Suprapubic skin (tissue), 4 donors: ENCODE data around the gene MZT1. TPM values are rescaled to one million over a fixed set of nuclear protein-coding genes. Genes with fewer than 3 reads are reported as not detected.

Experiments
- DNase-seq, 2 donors: peaks; one replicate each; pipeline ENCODE4 v3.0.0-alpha.2; 2019; ENCODE audit warnings: low spot score in 2 of 2
- H3K27ac ChIP-seq: fragments of 200-600 bp; sonication (generic); one replicate; pipeline ENCODE4 v1.5.1; 2019
- H3K27me3 ChIP-seq: fragments of 200-600 bp; sonication (generic); one replicate; pipeline ENCODE4 v1.5.1; 2019
- H3K36me3 ChIP-seq: fragments of 200-600 bp; sonication (generic); one replicate; pipeline ENCODE4 v1.5.1; 2019
- H3K4me1 ChIP-seq: fragments of 200-600 bp; sonication (generic); one replicate; pipeline ENCODE4 v1.5.1; 2019
- H3K4me3 ChIP-seq: fragments of 200-600 bp; sonication (generic); one replicate; pipeline ENCODE4 v1.5.1; 2019; ENCODE audit warnings: mild to moderate bottlenecking
- H3K9me3 ChIP-seq: fragments of 200-600 bp; sonication (generic); one replicate; pipeline ENCODE4 v1.5.1; 2019
- EP300 ChIP-seq: sonication (generic); formaldehyde crosslinking; IDR thresholded peaks from one replicate; pipeline ENCODE4 v1.6.1; 2017; ENCODE audit warnings: antibody characterized with exemption
- POLR2A ChIP-seq, 2 donors: fragments of 450-650 bp; IDR thresholded peaks; one replicate each; pipeline ENCODE4 v1.6.1; 2017; ENCODE audit warnings: antibody characterized with exemption in 2 of 2, mild to moderate bottlenecking in 2 of 2, moderate library complexity in 2 of 2
- POLR2AphosphoS5 ChIP-seq, 3 donors: sonication (generic); formaldehyde crosslinking; IDR thresholded peaks; one replicate each; pipeline ENCODE4 v1.6.1; 2017; ENCODE audit warnings: antibody characterized with exemption in 3 of 3
- WGBS: methylation state at CpG from one replicate; pipeline ENCODE4 v1.1.5; 2018; 5-methylcytosine and 5-hydroxymethylcytosine counted together
- total RNA-seq, 4 donors: library from RNA; depleted of rRNA; stranded (reverse); fragments of >200 nt; gene quantifications; one replicate each; pipeline ENCODE4 v1.1.0, GENCODE V29; 2016
- TF ChIP-seq, protein P1 (sequence below), 2 donors: fragments of 200-600 bp in 1 of 2; fragments of 450-650 bp in 1 of 2; sonication (generic) in 1 of 2; IDR thresholded peaks; one replicate each; pipeline ENCODE4 v1.5.1; 2016 to 2019; ENCODE audit warnings: antibody characterized with exemption in 2 of 2, mild to moderate bottlenecking in 1 of 2, moderate library complexity in 1 of 2

Gene MZT1, protein sequence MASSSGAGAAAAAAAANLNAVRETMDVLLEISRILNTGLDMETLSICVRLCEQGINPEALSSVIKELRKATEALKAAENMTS
- total RNA-seq, result 1 to 10 TPM; 5.3 to 7.6 (median 5.4) TPM

DNA sequence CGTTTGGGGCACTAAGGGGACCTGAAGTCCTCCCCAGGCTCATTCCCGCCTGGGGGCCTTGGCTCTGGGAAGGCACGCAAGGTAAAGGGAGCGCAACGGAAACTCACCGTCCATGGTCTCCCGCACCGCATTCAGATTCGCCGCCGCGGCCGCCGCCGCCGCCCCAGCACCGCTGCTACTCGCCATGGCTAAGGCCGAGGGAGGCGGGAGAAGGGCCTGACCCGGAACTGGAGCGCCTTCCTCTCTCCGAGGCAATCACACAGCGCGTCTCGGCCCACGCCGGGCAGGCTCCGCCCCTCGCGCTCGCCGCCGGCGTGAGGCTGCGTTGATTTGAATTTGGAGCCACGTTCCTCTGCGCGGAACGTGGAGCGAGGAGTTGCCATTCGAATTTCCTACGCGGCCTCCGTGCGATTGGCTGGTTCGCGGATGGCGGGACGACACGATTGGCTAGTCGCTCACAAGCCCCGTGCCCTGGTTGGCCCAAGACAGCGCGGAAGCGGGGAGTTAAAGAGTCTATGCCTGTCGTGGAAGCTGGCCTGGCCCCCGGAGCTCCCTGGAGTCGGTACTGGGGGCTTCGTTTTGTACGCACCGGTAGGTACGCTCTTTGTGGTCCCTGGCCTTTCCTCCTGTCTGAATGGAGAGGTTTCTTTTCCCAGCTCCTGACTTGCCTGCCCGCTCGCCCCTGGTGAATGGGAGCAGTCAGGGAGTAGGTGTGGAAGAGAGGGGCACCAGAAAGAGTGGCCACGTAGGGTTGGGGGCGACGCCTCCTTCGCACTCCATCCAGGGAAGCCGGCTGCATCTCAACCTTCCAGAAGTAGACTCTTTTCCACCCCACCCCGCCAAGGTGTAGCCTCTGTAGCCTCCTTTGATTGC is at the start of gene MZT1, which contains the start of gene BORA:
Gene MZT1, minus strand, starts transcription at position 213 of the 873 bp plus-strand sequence. Its CDS starts 27 bp downstream, at position 186.
Gene BORA, plus strand, starts transcription at position 507 of the 873 bp plus-strand sequence. CDS start 1,018 bp downstream, outside the sequence.
- H3K9me3 ChIP-seq, result no peaks in the 10 kb centered on the region
- 0% methylated on average over 29 of the region's 71 CpGs for WGBS
- no peaks in the 10 kb centered on the region for H3K36me3 ChIP-seq
- H3K27me3 ChIP-seq, result no peaks in the 10 kb centered on the region
- H3K4me3 ChIP-seq, result peak within 1 kb of the TSS; percentile 75
- peak within 1 kb of the TSS; percentile 49 for H3K27ac ChIP-seq
- TF ChIP-seq, protein P1, sequence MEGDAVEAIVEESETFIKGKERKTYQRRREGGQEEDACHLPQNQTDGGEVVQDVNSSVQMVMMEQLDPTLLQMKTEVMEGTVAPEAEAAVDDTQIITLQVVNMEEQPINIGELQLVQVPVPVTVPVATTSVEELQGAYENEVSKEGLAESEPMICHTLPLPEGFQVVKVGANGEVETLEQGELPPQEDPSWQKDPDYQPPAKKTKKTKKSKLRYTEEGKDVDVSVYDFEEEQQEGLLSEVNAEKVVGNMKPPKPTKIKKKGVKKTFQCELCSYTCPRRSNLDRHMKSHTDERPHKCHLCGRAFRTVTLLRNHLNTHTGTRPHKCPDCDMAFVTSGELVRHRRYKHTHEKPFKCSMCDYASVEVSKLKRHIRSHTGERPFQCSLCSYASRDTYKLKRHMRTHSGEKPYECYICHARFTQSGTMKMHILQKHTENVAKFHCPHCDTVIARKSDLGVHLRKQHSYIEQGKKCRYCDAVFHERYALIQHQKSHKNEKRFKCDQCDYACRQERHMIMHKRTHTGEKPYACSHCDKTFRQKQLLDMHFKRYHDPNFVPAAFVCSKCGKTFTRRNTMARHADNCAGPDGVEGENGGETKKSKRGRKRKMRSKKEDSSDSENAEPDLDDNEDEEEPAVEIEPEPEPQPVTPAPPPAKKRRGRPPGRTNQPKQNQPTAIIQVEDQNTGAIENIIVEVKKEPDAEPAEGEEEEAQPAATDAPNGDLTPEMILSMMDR (IDR thresholded peaks at IDR 0.05), result no peak
- TF ChIP-seq EP300 (no peak), POLR2A (IDR thresholded peaks at IDR 0.05) (peak in 1 of 2 donors; percentile 5), POLR2AphosphoS5 (IDR thresholded peaks at IDR 0.05) (peak in 1 of 3 donors; percentile 12)
- DNase-seq, result peak; percentile 97 to 98
- H3K4me1 ChIP-seq, result peaks cover 32% of the 10 kb centered on the region

DNA sequence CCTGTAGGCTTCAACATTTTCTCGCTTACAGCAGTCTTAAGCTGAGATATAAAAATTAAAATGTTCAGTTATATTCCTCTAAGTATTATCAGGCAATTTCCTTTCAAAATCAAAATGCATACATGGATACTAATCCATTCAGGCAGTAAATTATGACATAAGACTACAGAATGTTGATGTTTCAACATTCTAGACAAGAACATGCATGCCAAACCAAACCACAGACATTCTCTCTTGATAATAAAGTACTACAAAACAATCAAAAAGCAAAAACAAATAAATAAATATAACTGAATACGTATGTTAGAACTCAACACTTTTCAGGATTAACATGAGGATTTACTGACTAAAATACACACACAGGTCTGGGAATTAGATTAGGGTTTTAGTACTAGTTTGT is 46.6 kb upstream of the MZT1 start:
- H3K9me3 ChIP-seq, result no peaks in the 10 kb centered on the region
- H3K27me3 ChIP-seq, result no peaks in the 10 kb centered on the region
- 89% methylated on average over 2 of the region's 2 CpGs for WGBS
- TF ChIP-seq POLR2A (IDR thresholded peaks at IDR 0.05), result no peak
- TF ChIP-seq POLR2AphosphoS5 (IDR thresholded peaks at IDR 0.05), result no peak
- TF ChIP-seq, protein P1 (IDR thresholded peaks at IDR 0.05), result no peak
- TF ChIP-seq EP300, result no peak
- no peak overlapping the region for H3K4me3 ChIP-seq
- H3K36me3 ChIP-seq, result peaks cover 86% of the 10 kb centered on the region
- H3K4me1 ChIP-seq, result peaks cover 3% of the 10 kb centered on the region
- DNase-seq, result no peak
- no peak overlapping the region for H3K27ac ChIP-seq

DNA sequence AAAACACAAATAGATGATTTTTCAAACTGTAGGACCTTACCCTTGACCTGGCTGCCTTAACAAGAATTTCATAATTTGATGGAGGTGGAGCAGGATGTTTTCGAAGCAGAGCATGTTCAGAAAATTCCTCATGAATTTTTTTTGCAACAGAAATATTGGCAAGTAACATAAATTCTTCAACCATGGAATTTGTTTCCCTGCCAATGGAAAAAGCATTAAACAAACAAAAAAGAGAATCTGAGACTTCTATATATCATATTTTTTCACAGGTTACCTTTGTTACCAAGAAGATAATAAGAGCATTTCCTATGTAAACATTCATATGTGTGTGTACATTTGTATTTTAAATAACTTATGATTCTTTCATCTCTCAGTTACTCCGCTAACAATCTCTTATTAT is 36.0 kb upstream of the MZT1 start:
- 63% methylated on average over 2 of the region's 2 CpGs for WGBS
- no peak overlapping the region for H3K27ac ChIP-seq
- TF ChIP-seq, protein P1 (IDR thresholded peaks at IDR 0.05), result no peak
- TF ChIP-seq POLR2A (IDR thresholded peaks at IDR 0.05), result no peak
- no peak for TF ChIP-seq POLR2AphosphoS5 (IDR thresholded peaks at IDR 0.05)
- no peak for TF ChIP-seq EP300
- H3K27me3 ChIP-seq, result no peaks in the 10 kb centered on the region
- H3K9me3 ChIP-seq, result no peaks in the 10 kb centered on the region
- no peaks in the 10 kb centered on the region for H3K4me1 ChIP-seq
- H3K36me3 ChIP-seq, result peaks cover 100% of the 10 kb centered on the region
- no peak for DNase-seq
- no peak overlapping the region for H3K4me3 ChIP-seq

DNA sequence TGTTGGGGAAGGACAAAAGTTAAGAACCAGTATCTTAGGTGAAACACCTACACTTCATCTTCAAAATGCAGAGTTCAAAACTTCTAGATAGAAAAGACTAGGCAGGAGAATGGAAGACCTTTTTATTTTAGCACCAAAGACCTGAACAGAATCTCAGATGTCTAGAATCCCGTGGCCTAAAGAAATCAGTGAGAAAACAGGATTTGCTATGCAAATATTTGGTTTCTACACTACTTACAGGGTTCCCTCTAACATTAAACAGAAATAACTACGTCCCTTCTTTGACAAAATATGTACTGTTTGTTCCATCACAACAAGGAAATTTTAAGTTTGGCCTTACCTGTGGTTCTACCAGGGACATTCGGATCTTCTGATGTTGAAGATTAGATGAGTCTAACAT is 32.8 kb upstream of the MZT1 start:
- Histone ChIP-seq H3K9me3 (no peaks in the 10 kb centered on the region), H3K4me3 (no peak overlapping the region), H3K36me3 (peaks cover 92% of the 10 kb centered on the region), H3K4me1 (no peaks in the 10 kb centered on the region), H3K27ac (no peak overlapping the region), H3K27me3 (no peaks in the 10 kb centered on the region)
- 92% methylated on average over 3 of the region's 3 CpGs for WGBS
- DNase-seq, result no peak
- no peak for TF ChIP-seq EP300
- TF ChIP-seq, protein P1 (IDR thresholded peaks at IDR 0.05), result no peak
- no peak for TF ChIP-seq POLR2AphosphoS5 (IDR thresholded peaks at IDR 0.05)
- no peak for TF ChIP-seq POLR2A (IDR thresholded peaks at IDR 0.05)
